Urinary bladder (tissue), 4 donors: ENCODE data around the gene HOXD3. TPM values are rescaled to one million over a fixed set of nuclear protein-coding genes. Genes with fewer than 3 reads are reported as not detected.
A peak's percentile ranks its signal among the peaks of the same experiment; 100 is the strongest.

Experiments
- DNase-seq: peaks from one replicate; pipeline ENCODE4 v3.0.0-alpha.2; 2015; ENCODE audit errors: extremely low spot score
- H3K27ac ChIP-seq: one replicate; pipeline ENCODE4 v1.5.1; 2013; ENCODE audit warnings: low read depth, mild to moderate bottlenecking, moderate library complexity
- H3K36me3 ChIP-seq: one replicate; pipeline ENCODE4 v1.6.1; 2013; ENCODE audit warnings: mild to moderate bottlenecking, moderate library complexity; ENCODE audit not compliant: insufficient read depth
- H3K4me1 ChIP-seq: one replicate; pipeline ENCODE4 v1.6.1; 2013; ENCODE audit warnings: mild to moderate bottlenecking, moderate library complexity; ENCODE audit not compliant: insufficient read depth
- H3K4me3 ChIP-seq: one replicate; pipeline ENCODE4 v1.5.1; 2013; ENCODE audit warnings: low read depth, low read length
- WGBS: extraction: QIAGEN DNeasy Blood & Tissue Kit; methylation state at CpG from one replicate; pipeline ENCODE4 v1.1.7; 2013; 5-methylcytosine and 5-hydroxymethylcytosine counted together
- polyA plus RNA-seq: library from polyadenylated mRNA; stranded (reverse); fragments of 200-250 nt; gene quantifications from one replicate; pipeline ENCODE4 v1.2.3, GENCODE V29; 2013
- total RNA-seq: library from RNA; depleted of rRNA; stranded (reverse); fragments of >200 nt; gene quantifications from one replicate; pipeline ENCODE4 v1.2.3, GENCODE V29; 2014
- donor health status: healthy with polysubstance abuse.
- donor health status: healthy.

The HOXD3 gene
- total and polyA plus RNA-seq, 2 donors = 1.6 to 5.2 TPM

DNA sequence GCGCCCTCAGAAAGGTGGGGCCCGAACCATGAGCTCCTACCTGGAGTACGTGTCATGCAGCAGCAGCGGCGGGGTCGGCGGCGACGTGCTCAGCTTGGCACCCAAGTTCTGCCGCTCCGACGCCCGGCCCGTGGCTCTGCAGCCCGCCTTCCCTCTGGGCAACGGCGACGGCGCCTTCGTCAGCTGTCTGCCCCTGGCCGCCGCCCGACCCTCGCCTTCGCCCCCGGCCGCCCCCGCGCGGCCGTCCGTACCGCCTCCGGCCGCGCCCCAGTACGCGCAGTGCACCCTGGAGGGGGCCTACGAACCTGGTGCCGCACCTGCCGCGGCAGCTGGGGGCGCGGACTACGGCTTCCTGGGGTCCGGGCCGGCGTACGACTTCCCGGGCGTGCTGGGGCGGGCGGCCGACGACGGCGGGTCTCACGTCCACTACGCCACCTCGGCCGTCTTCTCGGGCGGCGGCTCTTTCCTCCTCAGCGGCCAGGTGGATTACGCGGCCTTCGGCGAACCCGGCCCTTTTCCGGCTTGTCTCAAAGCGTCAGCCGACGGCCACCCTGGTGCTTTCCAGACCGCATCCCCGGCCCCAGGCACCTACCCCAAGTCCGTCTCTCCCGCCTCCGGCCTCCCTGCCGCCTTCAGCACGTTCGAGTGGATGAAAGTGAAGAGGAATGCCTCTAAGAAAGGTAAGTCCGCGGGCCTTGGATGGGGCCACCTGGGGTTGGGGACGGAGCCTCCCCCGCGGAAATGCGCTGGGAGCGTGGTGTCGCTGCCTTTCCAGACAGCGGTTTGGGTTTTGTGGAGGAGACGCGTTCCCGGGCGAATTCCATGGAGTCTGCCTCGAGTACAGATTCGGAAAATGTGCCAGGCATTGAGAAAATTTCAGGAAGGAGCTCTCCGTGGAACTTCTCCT lies 31.9 kb downstream of the HOXD3 start:
- Histone ChIP-seq H3K4me3 (peak overlapping the region; percentile 48), H3K4me1 (peaks cover 5% of the 10 kb centered on the region), H3K27ac (peak overlapping the region; percentile 46), H3K36me3 (no peaks in the 10 kb centered on the region)
- WGBS = 1% methylated on average over 98 of the region's 98 CpGs
- no peak for DNase-seq

DNA sequence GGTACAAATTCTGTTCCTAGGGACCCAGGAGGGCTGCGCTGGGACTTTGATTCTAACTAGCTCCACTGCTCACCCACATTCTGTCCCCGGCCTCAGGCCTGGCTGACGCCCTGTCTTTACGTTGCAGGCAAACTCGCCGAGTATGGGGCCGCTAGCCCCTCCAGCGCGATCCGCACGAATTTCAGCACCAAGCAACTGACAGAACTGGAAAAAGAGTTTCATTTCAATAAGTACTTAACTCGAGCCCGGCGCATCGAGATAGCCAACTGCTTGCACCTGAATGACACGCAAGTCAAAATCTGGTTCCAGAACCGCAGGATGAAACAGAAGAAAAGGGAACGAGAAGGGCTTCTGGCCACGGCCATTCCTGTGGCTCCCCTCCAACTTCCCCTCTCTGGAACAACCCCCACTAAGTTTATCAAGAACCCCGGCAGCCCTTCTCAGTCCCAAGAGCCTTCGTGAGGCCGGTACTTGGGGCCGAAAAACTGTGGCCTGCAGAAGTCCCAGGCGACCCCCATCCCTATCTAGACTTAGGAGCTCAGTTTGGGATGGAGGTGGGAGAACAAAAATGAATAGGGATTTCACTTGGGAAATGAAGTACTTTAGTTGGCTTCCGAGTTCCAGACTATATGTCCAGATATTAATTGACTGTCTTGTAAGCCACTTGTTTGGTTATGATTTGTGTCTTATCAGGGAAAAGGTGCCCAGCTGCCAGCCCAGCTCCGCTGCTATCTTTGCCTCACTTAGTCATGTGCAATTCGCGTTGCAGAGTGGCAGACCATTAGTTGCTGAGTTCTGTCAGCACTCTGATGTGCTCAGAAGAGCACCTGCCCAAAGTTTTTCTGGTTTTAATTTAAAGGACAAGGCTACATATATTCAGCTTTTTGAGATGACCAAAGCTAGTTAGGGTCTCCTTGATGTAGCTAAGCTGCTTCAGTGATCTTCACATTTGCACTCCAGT lies 32.9 kb downstream of the HOXD3 start:
- WGBS = 14% methylated on average over 28 of the region's 28 CpGs
- Histone ChIP-seq H3K36me3 (no peaks in the 10 kb centered on the region), H3K4me1 (peaks cover 5% of the 10 kb centered on the region), H3K27ac (no peak overlapping the region), H3K4me3 (peak overlapping the region; percentile 48)
- DNase-seq = no peak

DNA sequence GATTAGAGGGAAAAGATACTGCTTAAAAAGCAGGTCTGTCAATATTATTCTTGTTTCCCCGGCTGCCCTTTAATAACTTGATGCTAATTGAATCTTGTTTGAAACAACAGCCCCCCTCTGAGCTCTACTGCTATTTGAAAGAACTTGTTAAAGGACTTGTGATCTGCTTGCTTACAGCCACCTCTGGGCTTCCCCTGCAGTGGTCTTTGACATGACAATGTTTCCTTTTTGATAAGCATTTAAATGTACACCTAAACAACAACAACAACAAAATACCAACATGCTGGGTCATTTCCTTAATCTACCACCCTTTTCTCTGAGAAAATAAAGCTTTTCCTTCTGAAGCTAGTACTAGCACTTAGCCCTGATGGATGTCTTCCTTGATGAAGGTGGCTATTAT lies 35.2 kb downstream of the HOXD3 start:
- H3K27ac ChIP-seq = no peak overlapping the region
- WGBS = 21% methylated on average over 1 of the region's 1 CpG
- no peak for DNase-seq
- H3K36me3 ChIP-seq = no peaks in the 10 kb centered on the region
- no peak overlapping the region for H3K4me3 ChIP-seq
- H3K4me1 ChIP-seq = peaks cover 5% of the 10 kb centered on the region

DNA sequence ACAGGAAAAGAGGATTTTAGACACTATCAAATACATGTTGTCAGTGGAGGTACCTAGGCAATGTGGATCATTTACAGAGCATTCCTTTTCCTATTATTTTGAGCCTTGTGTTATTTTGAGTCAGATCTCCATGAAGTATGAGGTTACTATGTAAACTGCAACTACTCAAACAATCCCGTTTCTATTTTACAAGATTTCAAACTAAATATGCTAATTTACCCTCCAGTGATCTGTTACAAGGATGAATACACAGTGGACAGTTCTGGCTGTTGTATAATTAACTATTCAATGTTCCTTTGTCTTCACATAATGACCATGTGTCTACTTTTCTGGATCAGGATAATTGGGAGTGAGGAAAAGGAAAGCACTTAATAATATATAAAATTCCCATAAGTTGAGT lies 35.9 kb downstream of the HOXD3 start:
- Histone ChIP-seq H3K4me1 (peaks cover 5% of the 10 kb centered on the region), H3K36me3 (no peaks in the 10 kb centered on the region), H3K4me3 (no peak overlapping the region), H3K27ac (no peak overlapping the region)
- 4% methylated on average over 1 of the region's 1 CpG for WGBS
- no peak for DNase-seq

DNA sequence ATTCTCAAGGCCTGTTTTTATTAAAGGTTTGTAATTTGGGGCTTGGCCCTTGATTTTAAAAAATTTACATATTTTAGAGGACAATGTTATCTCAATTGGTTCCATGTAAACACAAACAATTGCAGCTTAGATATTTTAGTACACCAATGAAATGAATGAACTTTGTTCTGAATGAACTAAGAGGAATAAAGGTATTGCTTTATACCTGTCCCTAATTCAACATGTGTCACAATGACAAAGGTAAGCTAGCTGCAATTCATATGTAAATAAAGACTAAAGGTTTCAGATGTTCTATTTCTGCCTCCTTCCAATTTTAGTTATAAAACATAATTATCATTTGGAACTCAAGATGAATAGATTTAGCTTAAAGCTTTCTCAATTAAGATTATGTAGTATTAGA lies 42.8 kb downstream of the HOXD3 start:
- H3K4me1 ChIP-seq = no peaks in the 10 kb centered on the region
- no peak for DNase-seq
- no peak overlapping the region for H3K4me3 ChIP-seq

DNA sequence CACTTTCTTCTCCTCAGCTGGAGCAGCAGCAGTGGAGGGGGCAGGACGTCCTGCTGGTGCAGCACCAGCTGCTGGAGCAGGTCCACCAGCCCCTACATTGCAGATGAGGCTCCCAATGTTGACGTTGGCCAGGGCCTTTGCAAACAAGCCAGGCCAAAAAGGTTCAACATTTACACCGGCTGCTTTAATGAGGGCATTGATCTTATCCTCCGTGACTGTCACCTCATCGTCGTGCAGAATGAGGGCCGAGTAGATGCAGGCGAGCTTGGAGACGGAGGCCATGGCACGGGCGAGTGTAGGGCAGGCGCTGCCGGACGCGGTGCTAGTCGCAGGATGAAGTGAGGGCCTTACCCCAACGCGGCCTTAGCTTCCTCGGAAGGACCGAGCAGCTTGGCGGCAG lies 43.9 kb downstream of the HOXD3 start:
- Histone ChIP-seq H3K4me1 (no peaks in the 10 kb centered on the region), H3K27ac (no peak overlapping the region), H3K4me3 (no peak overlapping the region), H3K36me3 (no peaks in the 10 kb centered on the region)
- no peak for DNase-seq
- WGBS = 65% methylated on average over 21 of the region's 21 CpGs

More for the DNA sequence above, 42.8 kb downstream of the HOXD3 start:
- H3K27ac ChIP-seq = no peak overlapping the region
- no peaks in the 10 kb centered on the region for H3K36me3 ChIP-seq

DNA sequence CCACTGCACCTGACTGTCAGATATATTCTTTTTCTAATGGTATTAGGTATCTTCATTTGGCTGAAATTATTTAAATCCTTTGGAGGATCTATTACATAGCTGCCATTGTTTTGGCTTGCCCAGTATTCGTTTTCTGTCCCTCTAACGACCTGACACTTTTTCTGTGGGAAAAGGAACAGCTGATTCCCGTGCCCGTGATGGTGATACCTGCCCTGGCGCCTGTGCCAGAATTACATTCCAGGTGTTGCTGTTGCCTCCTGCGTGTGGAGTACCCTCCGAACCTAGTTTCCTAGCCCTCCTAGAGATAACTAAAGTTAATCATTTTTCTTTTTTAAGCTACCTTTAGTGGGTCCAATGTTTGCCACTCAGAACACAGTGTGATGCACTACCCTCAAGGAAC lies 45.4 kb downstream of the HOXD3 start:
- H3K4me1 ChIP-seq = no peaks in the 10 kb centered on the region
- no peak for DNase-seq
- H3K36me3 ChIP-seq = no peaks in the 10 kb centered on the region
- 89% methylated on average over 7 of the region's 7 CpGs for WGBS
- H3K27ac ChIP-seq = no peak overlapping the region
- no peak overlapping the region for H3K4me3 ChIP-seq

DNA sequence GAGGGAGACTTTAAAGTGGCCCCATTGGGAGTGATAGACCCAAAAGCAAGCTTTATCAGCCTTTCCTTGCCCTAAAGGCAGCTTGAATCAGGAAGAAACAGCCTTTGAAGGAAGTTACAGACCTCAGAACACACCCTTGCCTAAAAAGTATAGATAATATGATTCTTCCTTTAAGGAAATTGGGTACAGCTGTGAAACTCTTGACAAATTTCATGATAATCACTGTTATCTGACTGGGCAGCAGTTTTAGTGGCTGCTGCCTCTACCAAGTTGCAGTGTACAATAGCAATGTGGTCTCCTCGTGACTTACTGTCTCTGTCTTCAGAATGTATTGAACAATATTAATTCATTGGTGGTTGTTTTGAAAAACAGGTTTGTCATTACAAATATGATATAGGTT lies 48.0 kb downstream of the HOXD3 start:
- 86% methylated on average over 1 of the region's 1 CpG for WGBS

DNA sequence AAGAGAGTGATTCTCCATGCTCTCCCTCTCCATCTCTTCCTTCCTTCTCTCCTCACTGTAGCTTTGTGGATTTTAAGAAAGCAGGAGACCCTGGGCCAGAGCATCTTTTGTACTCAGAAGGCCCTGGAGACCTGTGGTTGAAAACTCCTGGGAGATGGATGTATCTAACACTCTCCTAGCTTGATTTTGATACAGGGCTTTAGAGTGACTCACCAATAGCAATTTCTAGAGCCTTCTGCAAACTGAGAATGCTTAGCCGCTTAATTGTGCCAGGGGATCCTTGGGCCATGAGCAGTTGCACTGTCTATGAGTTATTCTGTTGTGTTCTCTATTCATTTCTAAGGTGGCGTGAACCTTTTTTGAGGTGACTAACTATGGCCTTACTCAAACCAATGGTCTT lies 49.0 kb downstream of the HOXD3 start:
- H3K4me3 ChIP-seq = no peak overlapping the region
- no peak for DNase-seq
- H3K4me1 ChIP-seq = no peaks in the 10 kb centered on the region
- H3K36me3 ChIP-seq = no peaks in the 10 kb centered on the region
- WGBS = 95% methylated on average over 2 of the region's 2 CpGs
- no peak overlapping the region for H3K27ac ChIP-seq

More for the DNA sequence above, 48.0 kb downstream of the HOXD3 start:
- no peaks in the 10 kb centered on the region for H3K4me1 ChIP-seq
- no peak overlapping the region for H3K27ac ChIP-seq
- no peak for DNase-seq
- H3K4me3 ChIP-seq = no peak overlapping the region
- no peaks in the 10 kb centered on the region for H3K36me3 ChIP-seq

DNA sequence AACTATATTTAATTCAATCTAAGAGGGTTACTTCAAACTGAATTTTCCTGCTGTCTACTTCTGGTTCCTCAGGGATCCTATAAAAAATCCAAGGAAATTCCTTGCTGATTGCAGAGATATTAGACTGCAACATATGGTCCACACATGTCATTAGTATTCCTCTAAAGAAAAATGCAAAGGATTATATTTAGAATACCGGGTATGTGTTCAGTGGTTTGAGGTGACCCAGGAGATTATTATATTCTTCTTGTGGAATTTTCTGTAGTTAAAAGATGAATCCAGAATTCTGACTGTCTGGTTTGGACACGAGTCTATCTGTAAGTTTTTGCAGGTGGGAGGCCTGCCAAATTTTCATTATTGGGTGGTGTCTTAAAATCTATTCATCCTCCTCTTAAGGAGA lies 49.6 kb downstream of the HOXD3 start:
- Histone ChIP-seq H3K4me3 (no peak overlapping the region), H3K4me1 (no peaks in the 10 kb centered on the region), H3K36me3 (no peaks in the 10 kb centered on the region), H3K27ac (no peak overlapping the region)
- DNase-seq = no peak
- 28% methylated on average over 2 of the region's 2 CpGs for WGBS

DNA sequence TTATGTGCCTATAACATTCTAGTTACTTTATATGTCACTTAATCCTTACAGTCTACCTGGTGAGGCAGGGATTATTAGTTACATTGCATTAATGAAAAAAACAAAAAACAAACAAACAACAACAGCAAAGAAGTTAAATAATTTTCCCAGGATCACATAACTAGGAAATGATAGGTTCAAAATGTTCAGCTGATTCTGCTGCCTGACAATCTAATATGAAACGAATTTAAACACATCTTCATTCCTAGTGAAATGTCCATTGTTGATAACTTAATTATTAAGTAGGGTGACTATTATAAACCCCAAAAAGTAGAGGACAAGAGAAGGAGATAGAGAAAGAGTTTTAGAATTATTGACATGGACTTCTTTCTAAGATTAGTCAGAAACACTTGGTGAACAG lies 54.0 kb downstream of the HOXD3 start:
- no peak overlapping the region for H3K4me3 ChIP-seq
- H3K4me1 ChIP-seq = no peaks in the 10 kb centered on the region
- no peak overlapping the region for H3K27ac ChIP-seq
- no peaks in the 10 kb centered on the region for H3K36me3 ChIP-seq
- no peak for DNase-seq
- WGBS = 65% methylated on average over 1 of the region's 1 CpG

DNA sequence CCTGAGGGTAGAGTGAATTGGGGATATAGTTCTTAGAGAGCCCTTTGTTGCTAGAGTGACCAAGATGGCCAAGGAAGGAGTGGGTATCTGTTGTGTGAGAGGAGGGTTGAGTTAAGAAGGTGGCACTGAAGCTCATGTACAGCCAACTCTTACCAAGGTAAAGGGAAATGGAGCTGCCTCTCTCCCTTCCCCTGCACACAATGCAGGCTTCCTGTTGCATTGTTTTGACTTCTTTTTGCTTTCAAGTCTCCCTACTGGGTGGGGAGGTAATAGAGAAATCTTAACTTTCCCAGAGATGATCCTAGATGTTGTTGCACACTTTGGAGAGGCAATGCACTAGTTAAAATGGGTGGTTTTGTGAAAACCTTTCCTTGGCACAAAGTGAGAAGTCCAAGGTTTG lies 55.2 kb downstream of the HOXD3 start:
- Histone ChIP-seq H3K4me3 (no peak overlapping the region), H3K4me1 (no peaks in the 10 kb centered on the region), H3K27ac (no peak overlapping the region), H3K36me3 (no peaks in the 10 kb centered on the region)
- no peak for DNase-seq

DNA sequence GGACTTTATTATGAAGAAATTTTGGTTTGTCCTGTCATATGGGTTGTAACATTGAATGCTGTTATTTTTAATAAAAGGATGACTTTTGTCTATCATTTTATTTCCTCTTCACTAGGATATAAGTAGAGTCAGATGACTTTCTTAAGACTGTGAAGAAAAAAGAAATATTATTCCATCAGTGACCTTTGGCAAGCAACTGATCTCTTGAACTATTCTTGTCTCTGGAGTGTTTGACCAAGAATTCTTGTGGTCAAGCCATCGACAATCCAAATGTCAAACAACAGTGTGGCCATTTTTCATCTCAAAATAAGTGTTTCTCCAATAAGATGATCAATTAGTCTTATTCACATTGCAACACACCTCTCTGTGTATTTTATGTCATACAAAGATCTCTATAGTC lies 56.3 kb downstream of the HOXD3 start:
- WGBS = 70% methylated on average over 1 of the region's 1 CpG
- H3K27ac ChIP-seq = no peak overlapping the region
- no peaks in the 10 kb centered on the region for H3K36me3 ChIP-seq
- H3K4me3 ChIP-seq = no peak overlapping the region
- no peaks in the 10 kb centered on the region for H3K4me1 ChIP-seq
- DNase-seq = no peak
